ENCODE results near the gene LSM2.
A peak's percentile ranks its signal among the peaks of the same experiment; 100 is the strongest.

Gene LSM2

GRCh38 chr6:31775633-31776484 lies 30.9 kb downstream of the LSM2 start:
- DNase-seq = no peak

GRCh38 chr6:31775184-31775583 lies 31.6 kb downstream of the LSM2 start:
- DNase-seq = no peak

- DNase-seq = peak; percentile 50
Observed at GRCh38 chr6:31771992-31772358, 34.8 kb downstream of the LSM2 start.

GRCh38 chr6:31770860-31771259 lies 35.9 kb downstream of the LSM2 start:
- DNase-seq = no peak

- DNase-seq = peak; percentile 87
Observed at GRCh38 chr6:31769684-31770371, 36.9 kb downstream of the LSM2 start.

- DNase-seq = no peak
Observed at GRCh38 chr6:31768363-31769257, 38.2 kb downstream of the LSM2 start.

GRCh38 chr6:31767096-31767645 lies 39.6 kb downstream of the LSM2 start:
- DNase-seq = no peak

GRCh38 chr6:31765910-31766794 lies 40.6 kb downstream of the LSM2 start:
- DNase-seq = no peak

GRCh38 chr6:31765559-31765909 lies 41.2 kb downstream of the LSM2 start:
- no peak for DNase-seq

- DNase-seq = no peak
Observed at GRCh38 chr6:31764198-31764597, 42.6 kb downstream of the LSM2 start.

GRCh38 chr6:31763619-31763940 lies 43.2 kb downstream of the LSM2 start:
- DNase-seq = no peak

GRCh38 chr6:31762878-31763618 lies 43.7 kb downstream of the LSM2 start:
- no peak for DNase-seq

GRCh38 chr6:31762356-31762755 lies 44.4 kb downstream of the LSM2 start, which contains the start of gene SAPCD1:
SAPCD1 (plus strand) TSS chr6:31762656; CDS start chr6:31763055, 399 bp downstream.
- DNase-seq = no peak

- no peak for DNase-seq
Observed at GRCh38 chr6:31761343-31761742, 45.4 kb downstream of the LSM2 start.

- DNase-seq = no peak
Observed at GRCh38 chr6:31760790-31761189, 46.0 kb downstream of the LSM2 start.

- no peak for DNase-seq
Observed at GRCh38 chr6:31758281-31758680, 48.5 kb downstream of the LSM2 start.

GRCh38 chr6:31752739-31753319 lies 53.9 kb downstream of the LSM2 start:
- DNase-seq = no peak

GRCh38 chr6:31750411-31751022 lies 56.2 kb downstream of the LSM2 start:
- no peak for DNase-seq

- DNase-seq = no peak
Observed at GRCh38 chr6:31749301-31750036, 57.3 kb downstream of the LSM2 start.
